Fibroblast of mammary gland (primary cell): ENCODE measurements around the gene PRRG2.

Source experiments
- DNase-seq: peaks from one replicate; pipeline ENCODE4 v3.0.0-alpha.2; 2010; ENCODE audit warnings: low read depth
- H3K4me3 ChIP-seq: 2 replicates; pipeline ENCODE4 v1.5.1; 2011; ENCODE audit warnings: low read depth, mild to moderate bottlenecking, low read length, moderate library complexity; ENCODE audit not compliant: control insufficient read depth
- CTCF ChIP-seq: conservative IDR thresholded peaks from 2 replicates; pipeline ENCODE4 v1.5.1; 2011; ENCODE audit warnings: low read depth, low read length, inconsistent platforms; ENCODE audit not compliant: control insufficient read depth, insufficient read depth

The PRRG2 gene

DNA sequence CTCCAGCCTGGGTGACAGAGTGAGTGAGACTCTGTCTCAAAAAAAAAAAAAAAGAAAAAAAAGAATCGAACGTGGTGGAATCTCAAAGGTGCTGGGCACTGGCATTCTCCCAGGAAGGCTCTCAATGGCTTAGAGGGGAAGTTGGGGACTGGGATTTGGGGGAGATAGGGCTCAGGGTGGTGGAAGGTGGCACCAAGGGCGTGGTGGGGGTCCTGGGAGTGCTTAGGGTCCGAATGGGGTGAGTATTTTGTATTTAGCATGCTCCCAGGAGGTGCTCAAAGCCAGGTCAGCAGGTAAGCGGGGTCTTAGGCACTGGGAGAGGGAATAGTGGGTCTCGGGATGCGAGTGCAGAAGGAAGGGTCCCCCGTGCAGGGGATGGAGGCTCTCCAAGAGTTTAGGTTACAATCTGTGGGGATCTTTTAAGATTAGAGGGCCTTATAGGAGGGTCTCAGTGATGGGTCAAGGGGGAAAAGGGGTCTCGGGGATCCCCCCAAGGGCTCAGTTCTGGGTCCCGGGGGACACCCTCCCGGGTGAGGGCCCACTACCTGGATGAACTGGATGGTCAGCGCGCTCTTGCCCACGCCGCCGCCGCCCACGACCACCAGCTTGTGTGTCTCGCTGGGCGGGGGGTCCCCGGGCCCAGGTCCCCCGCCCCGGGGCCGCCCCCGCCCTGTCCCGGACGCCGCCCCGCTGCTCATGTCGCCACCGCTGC, 58.4 kb downstream of the PRRG2 start:
- peak overlapping the region; percentile 76 for H3K4me3 ChIP-seq
- DNase-seq = no peak
- no peak for TF ChIP-seq CTCF

DNA sequence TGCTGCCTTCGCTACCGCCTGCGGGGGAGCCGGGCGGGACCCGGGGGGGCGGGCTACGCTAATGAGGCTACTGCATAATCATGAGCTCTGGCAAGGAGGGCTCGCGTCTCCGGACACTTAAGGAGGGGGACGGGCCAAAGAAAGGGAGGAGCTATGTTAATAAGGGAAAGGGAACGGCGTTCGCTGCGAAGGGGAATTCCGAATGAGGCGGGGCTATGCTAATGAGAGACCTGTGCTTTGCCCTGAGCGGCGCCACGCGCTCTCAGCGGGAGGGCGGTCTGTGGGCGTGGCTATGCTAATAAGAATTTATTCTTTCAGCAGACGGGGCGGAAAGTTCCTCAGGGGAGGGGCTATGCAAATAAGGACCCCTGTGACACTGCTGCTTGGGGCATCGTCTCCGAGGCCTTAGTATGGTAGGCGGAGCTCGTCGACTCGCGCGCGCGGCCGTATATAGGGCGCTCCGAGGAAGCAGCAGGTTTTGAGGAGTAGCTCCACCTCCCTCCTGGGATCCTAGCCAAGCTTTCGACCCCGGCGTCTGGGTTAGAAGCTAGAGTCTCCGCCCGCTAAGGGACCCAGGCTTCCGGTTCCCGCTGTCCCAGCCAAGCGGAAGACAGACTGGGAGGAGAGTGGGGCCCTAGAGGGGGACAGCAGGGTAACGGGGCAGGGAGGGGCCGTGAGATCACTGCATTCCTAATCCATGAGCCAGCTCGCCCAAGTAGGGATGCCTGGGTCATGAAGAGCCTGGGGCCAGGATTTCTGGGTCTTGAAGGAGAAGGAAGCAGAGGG, 59.2 kb downstream of the PRRG2 start, which contains the start of gene RRAS:
Gene RRAS (minus strand): TSS at position 31 of the 786 bp plus-strand sequence. CDS start 45 bp downstream, outside the sequence.
- TF ChIP-seq CTCF = no peak
- DNase-seq = peak; percentile 100
- peak within 1 kb of the TSS; percentile 76 for H3K4me3 ChIP-seq
